ENCODE data around the gene LRRK1. TPM values are rescaled to one million over a fixed set of nuclear protein-coding genes. Genes with fewer than 3 reads are reported as not detected.
A peak's percentile ranks its signal among the peaks of the same experiment; 100 is the strongest.

The LRRK1 gene
- total RNA-seq, 1 donor from 2014 or later: 105 TPM

GRCh38 chr15:100922192-100923040 lies 3.3 kb downstream of the LRRK1 start:
- intact Hi-C loops (cut with DNase I): no loop called here
- H3K4me3 ChIP-seq: no peak overlapping the region

GRCh38 chr15:100923076-100923475 lies 3.9 kb downstream of the LRRK1 start:
- Histone ChIP-seq H3K9me3 (no peaks in the 10 kb centered on the region), H3K27me3 (no peaks in the 10 kb centered on the region), H3K27ac (no peak overlapping the region), H3K36me3 (peaks cover 3 to 21% of the 10 kb centered on the region in 2 donors), H3K4me3 (no peak overlapping the region), H3K4me1 (no peaks in the 10 kb centered on the region)
- intact Hi-C loops (cut with DNase I): no loop called here
- no peak for DNase-seq (ENCODE audit: low spot score in 2 of 2)
- no peak for TF ChIP-seq CTCF (IDR thresholded peaks at IDR 0.05)

More at GRCh38 chr15:100922192-100923040, 3.3 kb downstream of the LRRK1 start:
- no peak for DNase-seq (ENCODE audit: low spot score in 2 of 2)
- H3K27ac ChIP-seq: no peak overlapping the region
- H3K9me3 ChIP-seq: no peaks in the 10 kb centered on the region
- peaks cover 0 to 3% of the 10 kb centered on the region in 2 donors for H3K4me1 ChIP-seq
- no peak for TF ChIP-seq CTCF (IDR thresholded peaks at IDR 0.05)
- H3K36me3 ChIP-seq: peaks cover 3 to 16% of the 10 kb centered on the region in 2 donors
- no peaks in the 10 kb centered on the region for H3K27me3 ChIP-seq

GRCh38 chr15:100923902-100924301 lies 4.7 kb downstream of the LRRK1 start:
- intact Hi-C loops (cut with DNase I): no loop called here
- no peak overlapping the region for H3K4me3 ChIP-seq
- H3K4me1 ChIP-seq: no peaks in the 10 kb centered on the region
- peaks cover 3 to 27% of the 10 kb centered on the region in 2 donors for H3K36me3 ChIP-seq
- peak in 1 of 2 donors; percentile 49 for DNase-seq (ENCODE audit: low spot score in 2 of 2)
- TF ChIP-seq CTCF (IDR thresholded peaks at IDR 0.05): no peak
- H3K9me3 ChIP-seq: no peaks in the 10 kb centered on the region
- no peak overlapping the region for H3K27ac ChIP-seq
- H3K27me3 ChIP-seq: no peaks in the 10 kb centered on the region

GRCh38 chr15:100924436-100924835 lies 5.3 kb downstream of the LRRK1 start:
- H3K27ac ChIP-seq: no peak overlapping the region
- TF ChIP-seq CTCF (IDR thresholded peaks at IDR 0.05): no peak
- H3K4me1 ChIP-seq: no peaks in the 10 kb centered on the region
- H3K36me3 ChIP-seq: peaks cover 3 to 31% of the 10 kb centered on the region in 2 donors
- intact Hi-C loops (cut with DNase I): no loop called here
- no peaks in the 10 kb centered on the region for H3K27me3 ChIP-seq
- DNase-seq (ENCODE audit: low spot score in 2 of 2): peak in 1 of 2 donors; percentile 49
- H3K4me3 ChIP-seq: no peak overlapping the region
- H3K9me3 ChIP-seq: no peaks in the 10 kb centered on the region

- Histone ChIP-seq H3K4me1 (no peaks in the 10 kb centered on the region), H3K27me3 (no peaks in the 10 kb centered on the region), H3K36me3 (peaks cover 3 to 32% of the 10 kb centered on the region in 2 donors), H3K4me3 (no peak overlapping the region), H3K9me3 (no peaks in the 10 kb centered on the region), H3K27ac (no peak overlapping the region)
- intact Hi-C loops (cut with DNase I): no loop called here
- no peak for TF ChIP-seq CTCF (IDR thresholded peaks at IDR 0.05)
- peak in 1 of 2 donors; percentile 3 for DNase-seq (ENCODE audit: low spot score in 2 of 2)
Observed at GRCh38 chr15:100925480-100925879, 6.3 kb downstream of the LRRK1 start.
